ENCODE results near the gene EPC2.

EPC2 gene, protein sequence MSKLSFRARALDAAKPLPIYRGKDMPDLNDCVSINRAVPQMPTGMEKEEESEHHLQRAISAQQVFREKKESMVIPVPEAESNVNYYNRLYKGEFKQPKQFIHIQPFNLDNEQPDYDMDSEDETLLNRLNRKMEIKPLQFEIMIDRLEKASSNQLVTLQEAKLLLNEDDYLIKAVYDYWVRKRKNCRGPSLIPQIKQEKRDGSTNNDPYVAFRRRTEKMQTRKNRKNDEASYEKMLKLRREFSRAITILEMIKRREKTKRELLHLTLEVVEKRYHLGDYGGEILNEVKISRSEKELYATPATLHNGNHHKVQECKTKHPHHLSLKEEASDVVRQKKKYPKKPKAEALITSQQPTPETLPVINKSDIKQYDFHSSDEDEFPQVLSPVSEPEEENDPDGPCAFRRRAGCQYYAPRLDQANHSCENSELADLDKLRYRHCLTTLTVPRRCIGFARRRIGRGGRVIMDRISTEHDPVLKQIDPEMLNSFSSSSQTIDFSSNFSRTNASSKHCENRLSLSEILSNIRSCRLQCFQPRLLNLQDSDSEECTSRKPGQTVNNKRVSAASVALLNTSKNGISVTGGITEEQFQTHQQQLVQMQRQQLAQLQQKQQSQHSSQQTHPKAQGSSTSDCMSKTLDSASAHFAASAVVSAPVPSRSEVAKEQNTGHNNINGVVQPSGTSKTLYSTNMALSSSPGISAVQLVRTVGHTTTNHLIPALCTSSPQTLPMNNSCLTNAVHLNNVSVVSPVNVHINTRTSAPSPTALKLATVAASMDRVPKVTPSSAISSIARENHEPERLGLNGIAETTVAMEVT

DNA sequence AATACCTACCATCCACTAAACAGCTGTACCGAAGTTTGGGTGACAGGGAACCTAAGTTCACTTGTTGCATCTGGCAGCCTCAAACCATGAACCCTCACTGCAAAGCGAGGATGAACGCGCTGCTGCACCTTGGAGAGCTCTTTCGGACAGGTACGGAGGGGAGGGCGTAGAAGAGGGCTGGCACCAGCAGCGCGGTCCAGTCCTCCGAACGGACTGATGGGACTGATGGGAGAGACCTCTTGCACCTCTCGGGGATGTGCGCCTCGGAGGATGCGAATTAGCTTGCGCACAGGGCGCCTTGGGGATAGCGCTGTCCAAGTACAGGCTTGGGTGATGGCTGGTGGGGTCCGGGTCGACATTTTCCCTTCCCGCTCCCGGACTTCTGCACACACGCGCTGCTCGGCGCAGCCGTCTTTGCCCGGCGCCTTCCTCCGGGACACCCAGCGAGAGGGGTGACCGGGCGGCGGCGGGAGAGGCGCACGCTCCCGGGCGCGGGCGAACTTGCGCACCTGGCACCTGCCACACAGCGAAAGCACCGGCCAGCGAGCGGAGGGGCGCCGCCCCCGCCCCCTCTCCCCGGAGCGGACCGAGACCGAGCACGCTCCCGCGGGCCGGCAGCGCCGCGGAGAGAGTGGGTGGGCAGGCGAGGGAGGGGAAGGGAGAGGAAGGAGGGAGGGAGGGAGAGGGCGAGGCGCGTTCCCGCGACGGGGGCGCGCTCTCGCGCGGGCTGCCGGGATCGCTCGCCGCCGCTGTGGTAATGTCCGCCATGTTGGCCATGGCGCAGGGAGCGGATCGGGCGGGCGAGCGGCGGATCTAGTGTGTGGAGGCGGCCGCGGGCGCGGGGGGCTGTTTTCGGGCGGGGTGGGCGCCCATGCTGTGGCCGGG lies at the start of gene EPC2:
Gene EPC2, plus strand, starts transcription at position 754 of the 885 bp plus-strand sequence. CDS start 267 bp downstream, outside the sequence.
- DNase-seq (ENCODE audit: low read depth) = peak; percentile 87

DNA sequence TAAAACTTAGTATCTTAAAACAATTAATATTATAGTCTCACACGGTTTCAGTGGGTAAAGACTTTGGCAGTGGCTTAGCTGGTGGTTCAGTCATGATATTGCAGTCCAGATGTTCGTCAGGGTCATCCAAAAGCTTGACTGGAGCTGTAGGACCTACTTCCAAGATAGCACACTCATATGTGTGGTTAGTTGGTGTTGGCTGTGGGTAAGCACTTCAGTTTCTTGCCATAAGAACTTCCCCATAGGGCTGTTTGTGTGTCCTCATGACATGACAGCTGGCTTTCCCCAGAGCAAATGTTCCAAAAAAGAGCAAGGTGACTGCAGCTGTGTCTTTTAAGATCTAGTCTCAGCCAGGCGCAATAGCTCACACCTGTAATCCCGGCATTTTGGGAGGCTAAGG lies 48.5 kb upstream of the EPC2 start:
- DNase-seq (ENCODE audit: low read depth) = no peak

DNA sequence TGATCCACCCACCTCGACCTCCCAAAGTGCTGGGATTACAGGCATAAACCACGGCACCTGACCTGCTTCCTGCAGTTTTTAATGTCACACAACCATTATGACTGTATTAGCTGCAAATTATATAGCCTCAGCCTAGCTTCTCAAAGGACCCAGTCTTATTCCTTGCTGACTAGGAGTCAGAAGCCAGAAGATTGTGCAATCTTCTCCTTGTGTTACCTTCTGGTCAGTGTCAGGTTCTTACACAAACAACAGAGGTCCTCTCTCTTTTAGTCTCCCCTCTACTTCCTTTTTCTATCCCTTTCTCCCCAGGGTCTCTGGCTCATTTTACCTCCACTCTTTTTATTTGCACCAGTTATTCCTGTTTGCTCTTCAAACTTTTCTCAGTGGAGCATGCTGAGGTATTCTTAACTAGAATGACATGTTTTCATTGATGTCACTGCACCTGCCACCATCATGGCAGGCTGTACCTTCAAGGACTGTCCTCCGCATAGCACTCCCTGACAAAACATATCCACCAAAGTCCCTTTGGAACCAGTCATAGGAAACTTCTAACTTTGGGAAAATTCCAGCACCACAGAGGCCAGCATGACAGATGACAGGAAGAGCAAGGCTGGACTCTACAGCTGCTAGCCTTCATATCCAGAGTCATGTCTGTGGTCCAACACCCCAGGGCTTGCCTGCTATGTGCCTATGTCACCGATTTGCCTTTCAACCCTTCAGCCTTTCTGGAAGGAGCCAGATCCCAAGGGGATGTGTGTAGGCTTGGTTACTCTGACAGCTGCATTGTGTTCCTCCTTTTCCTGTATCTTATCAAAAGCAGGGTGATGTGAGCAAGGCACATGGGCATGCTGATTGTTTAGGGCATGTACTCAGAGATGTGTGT lies 45.2 kb upstream of the EPC2 start:
- DNase-seq (ENCODE audit: low read depth) = no peak

DNA sequence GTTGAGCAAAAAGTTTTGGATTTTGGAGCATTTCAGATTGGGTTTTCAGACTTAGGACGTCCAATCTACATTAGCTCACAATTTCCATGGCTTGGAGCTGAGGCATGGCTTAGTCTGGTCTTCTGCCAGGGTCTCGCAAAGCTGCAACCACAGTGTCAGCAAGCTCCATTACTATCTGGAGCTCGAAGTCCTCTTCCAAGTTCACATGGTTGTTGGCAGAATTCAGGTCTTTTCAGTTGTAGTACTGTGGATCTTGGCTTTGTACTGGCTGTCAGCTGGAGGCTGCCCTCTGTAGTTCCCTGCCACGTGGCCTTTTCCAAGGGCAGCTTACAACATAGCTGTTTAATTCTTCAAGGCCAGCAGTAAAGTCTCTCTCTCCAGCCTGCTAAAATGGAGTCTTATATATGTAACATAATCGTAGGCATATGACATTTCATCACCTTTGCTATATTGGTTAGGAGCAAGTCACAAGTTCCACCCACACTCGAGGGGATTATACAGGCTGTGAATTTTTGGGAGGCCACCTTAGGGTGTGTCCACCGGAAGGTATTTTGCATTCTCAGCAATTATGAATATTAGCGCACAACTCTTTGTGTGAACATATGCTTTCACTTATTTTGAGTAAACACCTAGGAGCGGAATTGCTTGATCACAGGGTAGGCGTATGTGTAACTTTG lies 41.5 kb upstream of the EPC2 start:
- DNase-seq (ENCODE audit: low read depth) = no peak

DNA sequence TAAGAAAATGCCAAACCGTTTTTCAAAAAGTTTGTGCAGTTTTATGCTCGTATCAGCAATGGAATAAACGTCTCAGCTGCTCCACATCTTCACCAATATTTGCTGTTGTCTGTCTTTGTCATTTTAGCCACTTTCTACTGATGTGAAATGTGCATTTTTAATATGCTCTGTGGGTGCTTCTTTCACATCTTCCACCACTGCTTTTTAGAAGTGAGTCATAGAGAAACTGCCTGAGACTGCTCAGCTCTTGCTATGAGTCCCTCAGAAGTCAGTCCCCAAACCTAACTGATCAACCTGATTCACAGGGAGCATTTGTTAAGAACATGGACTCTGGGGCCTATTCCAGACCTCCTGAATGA lies 41.0 kb upstream of the EPC2 start:
- DNase-seq (ENCODE audit: low read depth) = no peak

DNA sequence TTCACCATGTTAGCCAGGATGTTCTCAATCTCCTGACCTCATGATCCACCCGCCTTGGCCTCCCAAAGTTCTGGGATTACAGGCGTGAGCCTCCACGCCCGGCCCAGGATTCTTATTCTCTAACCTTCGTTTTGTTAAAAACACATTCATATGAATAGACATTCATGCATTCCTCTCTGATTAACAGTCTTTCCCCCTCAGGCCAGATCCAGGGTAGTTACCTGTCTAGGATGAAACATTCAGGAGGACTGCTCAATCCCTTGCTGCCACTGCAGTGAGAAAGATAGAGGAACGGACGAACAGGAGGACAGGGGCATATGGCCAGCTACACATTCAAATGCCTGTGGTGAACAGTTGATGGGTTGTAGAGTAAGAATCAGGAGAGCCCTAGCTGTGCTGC lies 39.6 kb upstream of the EPC2 start:
- no peak for DNase-seq (ENCODE audit: low read depth)

DNA sequence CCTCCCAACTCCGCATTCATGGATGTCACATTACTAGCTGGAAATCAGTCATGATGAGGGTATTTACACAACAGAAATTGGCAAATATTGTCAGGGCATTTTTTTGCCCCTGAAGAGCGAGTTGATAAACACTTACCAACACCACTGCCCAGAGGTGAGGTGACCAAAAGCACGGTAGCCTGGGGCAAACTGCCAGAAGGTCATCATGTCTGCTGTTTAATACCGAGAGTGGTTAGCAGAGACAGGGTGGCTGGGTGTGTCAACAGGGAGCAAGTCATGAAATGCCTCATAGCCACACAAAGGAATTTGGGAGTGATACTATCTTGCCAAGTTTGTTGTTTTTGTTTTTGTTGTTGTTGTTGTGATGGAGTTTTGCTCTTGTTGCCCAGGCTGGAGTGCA lies 37.0 kb upstream of the EPC2 start:
- DNase-seq (ENCODE audit: low read depth) = no peak

DNA sequence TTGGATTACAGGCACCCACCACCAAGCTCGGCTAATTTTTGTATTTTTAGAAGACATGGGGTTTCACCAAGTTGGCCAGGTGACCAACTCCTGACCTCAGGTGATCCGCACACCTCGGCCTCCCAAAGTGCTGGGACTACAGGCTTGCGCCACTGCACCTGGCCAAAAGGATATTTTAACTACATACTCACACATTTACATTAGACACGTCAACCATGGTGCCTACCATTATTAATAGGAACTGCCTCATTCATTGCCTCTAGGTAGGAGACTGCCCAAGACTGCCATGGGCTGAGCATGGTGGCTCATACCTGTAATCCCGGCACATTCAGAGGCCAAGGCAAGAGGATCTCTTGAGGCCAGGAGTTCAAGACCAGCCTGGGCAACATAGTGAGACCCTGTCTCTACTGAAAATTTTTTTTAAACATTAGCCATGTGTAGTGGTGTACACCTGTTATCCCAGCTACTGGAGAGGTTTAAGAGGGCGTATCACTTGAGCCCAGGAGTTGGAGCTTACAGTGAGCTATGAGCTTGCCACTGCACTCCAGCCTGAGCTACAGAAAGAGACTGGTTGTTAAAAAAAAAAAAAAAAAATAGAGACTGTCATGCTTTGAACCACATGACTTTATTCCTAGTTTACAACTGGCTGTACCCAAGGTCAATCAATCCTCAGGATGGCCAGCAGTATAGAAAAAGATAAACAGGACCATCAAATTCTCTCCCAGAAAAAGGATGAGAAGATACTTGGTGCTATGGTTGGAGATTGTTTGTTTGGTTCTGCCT lies 31.1 kb upstream of the EPC2 start:
- DNase-seq (ENCODE audit: low read depth) = no peak

DNA sequence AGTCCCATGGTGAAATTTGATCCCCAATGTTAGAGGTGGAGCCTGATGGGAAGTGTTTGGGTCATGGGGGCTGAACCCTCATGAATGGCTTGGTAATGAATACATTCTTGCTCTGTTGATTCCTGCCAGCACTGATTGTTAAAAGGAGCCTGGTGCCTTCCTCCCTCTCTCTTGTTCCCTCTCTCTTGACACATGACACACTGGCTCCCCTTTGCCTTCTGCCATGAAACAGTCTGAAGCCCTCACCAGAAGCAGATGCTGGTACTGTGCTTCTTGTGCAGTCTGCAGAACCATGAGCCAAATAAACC lies 30.6 kb upstream of the EPC2 start:
- no peak for DNase-seq (ENCODE audit: low read depth)

DNA sequence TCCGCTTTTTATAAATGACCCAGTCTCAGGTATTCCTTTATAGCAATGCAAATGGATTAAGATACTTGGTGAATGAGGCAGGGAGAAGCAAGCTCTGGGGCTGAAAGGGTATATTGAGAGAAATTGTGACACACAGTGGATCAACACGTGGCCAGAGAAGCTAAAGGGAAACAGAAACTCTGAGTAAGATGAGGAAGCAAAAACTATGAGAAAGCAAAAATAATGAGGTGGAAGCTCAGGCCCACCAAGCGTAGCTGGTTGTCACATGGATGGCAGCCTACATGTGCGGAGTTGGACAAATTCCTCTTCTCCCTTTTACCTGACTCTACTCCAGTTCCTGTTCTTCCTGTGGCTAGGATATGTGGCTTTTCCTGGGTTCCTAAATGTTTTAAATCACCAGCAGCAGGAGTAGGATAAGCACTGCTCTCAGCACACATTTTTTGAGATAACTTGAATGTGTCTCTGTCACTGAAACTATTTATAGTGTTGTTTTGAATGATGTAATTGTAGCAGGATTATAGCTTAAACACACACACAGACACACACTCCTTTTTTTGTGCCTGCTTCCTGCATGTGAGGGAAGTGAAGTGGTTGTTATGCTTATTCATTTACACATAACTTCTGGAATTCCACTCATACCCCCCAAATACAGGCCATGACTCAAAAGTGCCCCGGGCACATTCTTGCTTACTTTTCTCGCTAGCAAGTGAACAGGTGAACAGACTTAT lies 30.1 kb upstream of the EPC2 start:
- no peak for DNase-seq (ENCODE audit: low read depth)

DNA sequence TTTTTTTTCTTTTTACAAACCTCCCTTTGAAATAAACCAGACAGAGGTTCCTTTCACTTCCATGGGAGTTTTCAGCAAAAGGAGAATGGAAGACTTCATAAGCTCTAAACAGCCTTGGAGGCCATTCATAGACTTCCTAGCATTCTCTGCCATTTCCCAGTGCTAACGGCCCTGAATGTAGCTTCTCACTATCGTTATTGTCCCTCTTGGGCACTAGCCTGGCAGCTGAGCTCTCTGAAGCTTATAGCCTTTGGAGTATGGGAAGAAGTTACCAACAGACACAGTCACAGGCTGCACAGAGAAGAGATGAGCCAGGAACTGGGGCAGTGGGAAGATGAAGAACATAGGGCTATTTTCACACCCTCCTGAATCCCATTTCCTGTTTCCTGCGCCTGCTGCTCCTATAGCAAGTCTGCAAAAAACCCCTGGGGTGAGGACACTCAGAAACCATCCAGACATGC lies 29.1 kb upstream of the EPC2 start:
- no peak for DNase-seq (ENCODE audit: low read depth)

DNA sequence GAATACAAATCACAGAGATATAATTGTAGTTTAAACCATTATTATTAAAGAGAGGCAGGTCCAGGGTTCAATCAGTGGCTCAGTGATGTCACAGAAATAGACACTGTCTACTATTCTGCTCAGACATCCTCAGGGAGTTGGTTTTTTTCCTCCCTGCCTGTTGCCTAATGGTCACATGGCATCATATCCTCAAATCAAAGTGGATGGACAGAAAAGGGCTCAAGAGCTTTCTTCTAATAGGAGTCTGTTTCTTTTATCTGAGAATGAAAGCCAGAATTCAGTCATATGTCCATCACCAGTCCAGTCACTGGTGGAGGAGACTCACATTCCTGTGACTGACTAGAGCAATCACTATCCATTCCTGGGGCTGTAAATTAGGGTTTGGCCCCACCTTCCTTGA lies 27.9 kb upstream of the EPC2 start:
- DNase-seq (ENCODE audit: low read depth) = no peak

DNA sequence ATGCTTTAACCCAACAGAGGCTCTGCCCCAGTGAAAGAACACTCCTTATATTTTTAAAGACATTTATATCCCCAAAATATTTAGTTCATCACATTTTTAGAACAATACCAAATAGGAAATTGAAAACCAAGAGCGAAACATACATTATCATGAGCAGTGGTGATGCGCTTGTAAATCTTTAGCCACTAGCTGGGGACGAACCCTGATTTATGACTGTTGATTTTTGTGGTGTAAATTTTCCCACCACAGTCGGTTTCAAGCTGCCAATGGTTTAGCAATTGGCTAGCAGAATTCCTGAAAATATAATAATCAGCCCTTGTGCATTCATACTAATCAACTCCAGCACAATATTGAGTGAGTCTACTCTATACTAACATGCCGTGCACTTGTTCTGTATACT lies 27.3 kb upstream of the EPC2 start:
- DNase-seq (ENCODE audit: low read depth) = no peak

DNA sequence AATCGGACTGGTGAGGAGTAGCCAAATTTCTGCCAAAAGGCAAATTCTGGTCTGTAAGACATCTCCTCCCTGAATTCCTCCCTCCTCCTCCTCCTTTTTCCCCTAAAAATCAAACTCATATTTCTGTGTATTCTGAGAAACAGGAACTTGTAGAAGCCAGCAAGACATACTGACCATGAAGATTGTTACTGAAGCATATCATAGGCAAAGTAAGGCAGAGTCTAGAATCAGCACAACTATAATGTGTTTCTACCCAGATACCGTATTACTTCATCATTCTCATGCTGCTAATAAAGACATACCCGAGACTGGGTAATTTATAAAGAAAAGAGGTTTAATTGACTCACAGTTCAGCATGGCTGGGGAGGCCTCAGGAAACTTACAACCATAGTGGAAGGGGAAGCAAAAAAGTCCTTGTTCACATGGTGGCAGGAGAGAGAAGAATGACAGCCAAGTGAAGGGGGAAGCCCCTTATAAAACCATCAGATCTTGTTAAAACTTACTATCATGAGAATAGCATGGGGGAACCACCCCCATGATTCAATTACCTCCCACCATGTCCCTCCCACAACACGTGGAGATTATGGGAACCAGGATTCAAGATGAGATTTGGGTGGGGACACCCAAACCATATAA lies 24.9 kb upstream of the EPC2 start:
- no peak for DNase-seq (ENCODE audit: low read depth)

DNA sequence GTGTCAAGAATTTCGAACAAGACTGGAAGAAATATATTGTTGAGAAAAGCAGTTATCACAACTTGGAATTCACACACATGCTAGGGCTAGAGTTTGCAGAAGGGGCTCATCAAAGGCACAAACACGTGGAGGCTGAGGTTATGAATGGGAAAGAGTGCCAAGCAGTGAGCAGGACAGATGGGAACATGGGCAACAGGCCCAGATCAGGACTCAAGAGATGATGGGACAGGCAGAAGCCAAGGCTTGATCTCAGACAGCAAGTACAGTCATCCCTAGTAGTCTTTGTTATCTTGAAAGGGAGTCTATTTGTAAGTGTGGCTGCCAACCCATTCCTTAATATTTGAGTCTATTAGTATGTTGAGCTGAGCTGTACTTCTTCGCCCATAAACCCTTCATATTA lies 22.2 kb upstream of the EPC2 start:
- no peak for DNase-seq (ENCODE audit: low read depth)

DNA sequence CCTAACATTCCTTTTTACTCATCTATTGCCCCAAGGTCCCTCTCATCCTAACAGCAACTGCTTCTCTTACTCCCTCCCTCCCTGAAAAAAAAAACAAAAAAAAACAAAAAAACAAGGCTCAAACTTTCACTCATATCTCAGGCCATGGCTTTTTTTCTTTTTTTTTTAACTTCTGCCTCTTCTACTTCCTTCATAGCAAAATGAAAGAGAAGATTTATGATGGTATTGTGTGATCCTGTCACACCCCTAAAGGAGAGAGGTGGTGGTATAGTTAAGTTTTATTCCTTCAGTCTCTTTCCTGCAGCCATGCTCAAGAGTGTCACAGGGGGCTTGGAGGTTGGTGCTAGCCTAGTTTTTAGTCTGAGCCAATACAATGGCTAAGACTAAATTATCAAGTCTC lies 21.5 kb upstream of the EPC2 start:
- no peak for DNase-seq (ENCODE audit: low read depth)

DNA sequence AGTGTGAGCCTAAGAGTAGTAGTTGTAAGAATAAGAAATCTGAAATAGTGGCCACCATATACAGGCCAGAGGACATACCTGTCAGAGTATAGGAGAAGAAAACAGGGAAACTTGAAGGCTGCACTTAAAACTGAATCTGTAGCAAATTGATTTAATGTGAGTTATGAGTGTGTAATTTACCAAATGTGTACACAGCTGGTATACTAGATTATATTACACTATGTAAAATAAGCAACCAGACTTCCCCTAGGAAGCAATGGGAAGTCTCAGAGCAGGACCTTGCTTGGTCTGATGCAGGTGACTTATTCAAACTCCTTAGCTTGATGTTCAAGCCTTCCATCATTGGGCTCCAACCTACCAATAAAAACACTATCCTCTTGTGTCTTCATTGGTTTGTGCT lies 17.3 kb upstream of the EPC2 start:
- DNase-seq (ENCODE audit: low read depth) = no peak

DNA sequence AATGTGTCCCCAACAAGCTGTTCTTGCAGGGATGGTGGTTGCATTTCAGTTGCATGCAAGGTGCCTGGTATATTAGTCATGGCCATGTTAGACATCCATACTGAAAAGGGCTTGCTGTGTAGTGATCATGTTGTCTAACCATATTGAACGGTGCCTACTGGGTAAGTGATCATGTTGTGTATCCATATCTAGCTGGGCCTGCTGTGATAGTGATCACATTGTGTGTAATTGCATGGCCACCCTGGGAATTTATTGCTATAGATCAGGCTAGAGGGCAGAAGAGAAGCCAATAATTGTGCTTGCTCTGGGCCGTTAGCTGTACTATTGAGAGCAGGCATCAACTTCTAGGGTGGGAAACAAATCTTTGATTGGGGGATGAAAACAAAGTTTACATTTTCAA lies 9.8 kb upstream of the EPC2 start:
- no peak for DNase-seq (ENCODE audit: low read depth)

DNA sequence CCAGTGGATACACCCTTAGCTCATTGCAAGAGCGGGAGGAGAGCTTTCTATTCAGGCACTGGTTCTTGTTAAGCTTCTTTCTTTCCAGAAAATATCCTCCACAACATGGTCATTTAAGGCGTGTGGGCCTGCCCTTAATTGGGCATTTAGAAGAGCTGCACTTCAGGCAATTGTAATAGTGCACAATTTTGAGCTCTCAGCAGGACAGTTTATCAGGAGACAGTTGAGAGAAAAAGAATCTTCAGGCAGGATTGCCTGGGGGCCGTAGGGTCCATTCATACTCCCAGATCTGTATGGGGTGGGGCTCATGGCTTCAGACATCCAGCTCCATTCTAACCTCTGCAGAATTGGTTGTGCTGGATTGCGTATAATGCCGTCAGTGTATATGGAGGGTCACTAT lies 6.0 kb upstream of the EPC2 start:
- DNase-seq (ENCODE audit: low read depth) = no peak

Data from activated T-helper 1 cell treated with Interleukin-2 at 50 U/mL for 16 hours (primary cell).